ENCODE measurements around the gene FTO. TPM values are rescaled to one million over a fixed set of nuclear protein-coding genes. Genes with fewer than 3 reads are reported as not detected.

The FTO gene
- total RNA-seq, 1 donor from 2014 or later = 65.8 TPM

GRCh38 chr16:54048586-54049495, 344.9 kb downstream of the FTO start:
- ATAC-seq (ENCODE audit: low read depth) = no peak
- Mint-ChIP-seq H3K36me3 (ENCODE audit: low read depth) (peaks cover 1% of the 10 kb centered on the region), H3K27ac (no peak overlapping the region), H3K4me1 (no peaks in the 10 kb centered on the region), H3K4me3 (no peak overlapping the region), H3K27me3 (no peaks in the 10 kb centered on the region), H3K9me3 (no peaks in the 10 kb centered on the region)
- ChIA-PET CTCF (no interaction called here), POLR2A (no interaction called here)
- no peak for DNase-seq
- TF ChIP-seq CTCF (IDR thresholded peaks at IDR 0.05) = no peak
- intact Hi-C loops (cut with micrococcal nuclease) = no loop called here

GRCh38 chr16:54049591-54050458, 345.9 kb downstream of the FTO start:
- ATAC-seq (ENCODE audit: low read depth) (no peak), DNase-seq (no peak)
- no peak overlapping the region for H3K27ac Mint-ChIP-seq
- peaks cover 1% of the 10 kb centered on the region for H3K36me3 Mint-ChIP-seq (ENCODE audit: low read depth)
- no peaks in the 10 kb centered on the region for H3K4me1 Mint-ChIP-seq
- H3K27me3 Mint-ChIP-seq = no peaks in the 10 kb centered on the region
- ChIA-PET CTCF (no interaction called here), POLR2A (no interaction called here)
- no peak for TF ChIP-seq CTCF (IDR thresholded peaks at IDR 0.05)
- no peaks in the 10 kb centered on the region for H3K9me3 Mint-ChIP-seq
- intact Hi-C loops (cut with micrococcal nuclease) = loop anchor here (5.0 kb wide), 1 partner anchor 1547 kb away; no protein-coding TSS in a partner anchor
- H3K4me3 Mint-ChIP-seq = no peak overlapping the region

GRCh38 chr16:54050459-54051210, 346.7 kb downstream of the FTO start:
- intact Hi-C loops (cut with micrococcal nuclease) = loop anchor here (5.0 kb wide), 1 partner anchor 1547 kb away; no protein-coding TSS in a partner anchor
- no peak overlapping the region for H3K4me3 Mint-ChIP-seq
- H3K9me3 Mint-ChIP-seq = no peaks in the 10 kb centered on the region

GRCh38 chr16:54051821-54052220, 347.9 kb downstream of the FTO start:
- CTCF ChIA-PET = no interaction called here
- ATAC-seq (ENCODE audit: low read depth) (no peak), DNase-seq (no peak)
- POLR2A ChIA-PET = no interaction called here
- Mint-ChIP-seq H3K27ac (no peak overlapping the region), H3K4me3 (no peak overlapping the region), H3K9me3 (no peaks in the 10 kb centered on the region), H3K4me1 (no peaks in the 10 kb centered on the region), H3K36me3 (ENCODE audit: low read depth) (peaks cover 2% of the 10 kb centered on the region), H3K27me3 (no peaks in the 10 kb centered on the region)
- intact Hi-C loops (cut with micrococcal nuclease) = loop anchor here (5.0 kb wide), 1 partner anchor 1545 kb away; no protein-coding TSS in a partner anchor
- TF ChIP-seq CTCF (IDR thresholded peaks at IDR 0.05) = no peak

More at GRCh38 chr16:54050459-54051210, 346.7 kb downstream of the FTO start:
- POLR2A ChIA-PET = no interaction called here
- no peak overlapping the region for H3K27ac Mint-ChIP-seq
- H3K27me3 Mint-ChIP-seq = no peaks in the 10 kb centered on the region
- H3K4me1 Mint-ChIP-seq = no peaks in the 10 kb centered on the region
- no peak for ATAC-seq (ENCODE audit: low read depth)
- peaks cover 1% of the 10 kb centered on the region for H3K36me3 Mint-ChIP-seq (ENCODE audit: low read depth)
- no peak for DNase-seq
- CTCF ChIA-PET = no interaction called here
- TF ChIP-seq CTCF (IDR thresholded peaks at IDR 0.05) = no peak

All from activated B cell treated with CpG ODN at 0.5 μM for 24 hours (primary cell).